Measurements from ENCODE around the gene LPCAT3. TPM values are rescaled to one million over a fixed set of nuclear protein-coding genes. Genes with fewer than 3 reads are reported as not detected.

LPCAT3 gene
- total and polyA plus RNA-seq, 8 donors, result 22.4 to 36.5 (median 32.0) TPM

- H3K9me3 ChIP-seq, result no peaks in the 10 kb centered on the region
- no peaks in the 10 kb centered on the region for H3K27me3 ChIP-seq
- FAIRE-seq (no peak), ATAC-seq (peak; percentile 57 to 77 (median 68)), DNase-seq (peak; percentile 91 to 95 (median 92))
- TF ChIP-seq CTCF (IDR thresholded peaks at IDR 0.05), result peak; percentile 52 to 84 (median 70)
- peaks cover 13 to 23% (median 18%) of the 10 kb centered on the region in 3 donors for H3K4me1 ChIP-seq
- 1 to 2% methylated on average over 48 of the region's 48 CpGs for WGBS, 2 donors
- intact Hi-C loops (cut with DNase I), result loop anchor here in 1 of 3 donors (10.0 kb wide), 1 partner anchor 160 kb away; the partner anchor contains the start of gene C1RL
- H3K36me3 ChIP-seq, result peaks cover 0 to 4% (median 0%) of the 10 kb centered on the region in 3 donors
- H3K27ac ChIP-seq, result peak overlapping the region; percentile 91 to 97 (median 96)
- peak overlapping the region; percentile 54 to 71 (median 66) for H3K4me3 ChIP-seq
Measured at GRCh38 chr12:6944381-6945186, 73.7 kb downstream of the LPCAT3 start.

GRCh38 chr12:6943722-6944380, 74.4 kb downstream of the LPCAT3 start, which contains the start of the genes C12orf57 and RNU7-1:
TSS of gene C12orf57 (plus strand) at chr12:6944022. CDS start at chr12:6944122, 100 bp downstream.
TSS of gene RNU7-1 (plus strand) at chr12:6943816.
- H3K9me3 ChIP-seq, result no peaks in the 10 kb centered on the region
- FAIRE-seq (no peak), DNase-seq (peak; percentile 70 to 87 (median 75)), ATAC-seq (peak; percentile 39 to 62 (median 48))
- intact Hi-C loops (cut with DNase I), result loop anchor here in 1 of 3 donors (10.0 kb wide), 1 partner anchor 161 kb away; the partner anchor contains the start of gene C1RL
- peak within 1 kb of the TSS; percentile 54 to 71 (median 66) for H3K4me3 ChIP-seq
- no peak for TF ChIP-seq CTCF (IDR thresholded peaks at IDR 0.05)
- 0 to 1% methylated on average over 30 to 31 of the region's 31 CpGs for WGBS, 2 donors
- H3K36me3 ChIP-seq, result peaks cover 0 to 4% (median 0%) of the 10 kb centered on the region in 3 donors
- H3K27me3 ChIP-seq, result no peaks in the 10 kb centered on the region
- peaks cover 13 to 21% (median 18%) of the 10 kb centered on the region in 3 donors for H3K4me1 ChIP-seq
- H3K27ac ChIP-seq, result peak within 1 kb of the TSS; percentile 91 to 97 (median 96)

DNA sequence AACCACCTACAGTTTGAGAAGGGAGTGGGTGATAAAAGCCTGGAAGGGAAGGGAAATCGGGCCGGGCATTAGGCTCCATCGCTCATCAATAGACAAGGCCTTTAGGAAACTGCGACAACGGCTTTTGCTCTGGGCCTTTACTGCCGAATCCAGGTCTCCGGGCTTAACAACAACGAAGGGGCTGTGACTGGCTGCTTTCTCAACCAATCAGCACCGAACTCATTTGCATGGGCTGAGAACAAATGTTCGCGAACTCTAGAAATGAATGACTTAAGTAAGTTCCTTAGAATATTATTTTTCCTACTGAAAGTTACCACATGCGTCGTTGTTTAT, 74.9 kb downstream of the LPCAT3 start:
- Histone ChIP-seq H3K9me3 (no peaks in the 10 kb centered on the region), H3K4me1 (peaks cover 15 to 25% (median 22%) of the 10 kb centered on the region in 3 donors), H3K27ac (peak overlapping the region; percentile 91 to 97 (median 96)), H3K36me3 (peaks cover 0 to 4% (median 0%) of the 10 kb centered on the region in 3 donors), H3K4me3 (peak overlapping the region in 2 of 4 donors; percentile 69 to 71), H3K27me3 (no peaks in the 10 kb centered on the region)
- FAIRE-seq (peak; percentile 59), DNase-seq (peak in 5 of 6 donors; percentile 75 to 85 (median 83)), ATAC-seq (peak; percentile 47 to 64 (median 54))
- intact Hi-C loops (cut with DNase I), result loop anchor here in 1 of 3 donors (10.0 kb wide), 1 partner anchor 161 kb away; the partner anchor contains the start of gene C1RL
- TF ChIP-seq CTCF (IDR thresholded peaks at IDR 0.05), result no peak
- 1% methylated on average over 13 of the region's 13 CpGs for WGBS, 2 donors

DNA sequence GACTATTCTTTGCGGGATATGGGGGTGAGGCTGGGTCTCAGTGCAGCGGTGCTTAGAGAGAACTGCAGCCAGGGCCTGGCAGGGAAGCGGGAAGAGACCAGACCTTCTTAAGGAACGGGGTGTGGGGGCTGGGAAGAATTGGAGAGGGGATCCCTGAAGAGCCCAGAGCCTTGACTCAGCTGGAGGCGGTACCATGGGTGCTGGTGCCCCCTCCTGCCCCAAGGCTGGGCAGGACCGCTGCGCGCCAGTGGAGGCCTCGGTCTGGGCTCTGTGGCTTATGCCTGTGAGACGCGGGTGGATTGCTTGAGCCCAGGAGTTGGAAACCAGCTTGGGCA, 76.0 kb downstream of the LPCAT3 start:
- no peak for TF ChIP-seq CTCF (IDR thresholded peaks at IDR 0.05)
- H3K4me1 ChIP-seq, result peaks cover 18 to 28% (median 22%) of the 10 kb centered on the region in 3 donors
- WGBS, 2 donors, result 89 to 91% methylated on average over 11 of the region's 11 CpGs
- peak overlapping the region in 2 of 4 donors; percentile 95 to 97 for H3K27ac ChIP-seq
- intact Hi-C loops (cut with DNase I), result loop anchor here in 1 of 3 donors (10.0 kb wide), 1 partner anchor 163 kb away; the partner anchor contains the start of gene C1RL
- no peak overlapping the region for H3K4me3 ChIP-seq
- no peaks in the 10 kb centered on the region for H3K27me3 ChIP-seq
- DNase-seq (peak in 3 of 6 donors; percentile 34 to 79 (median 55)), FAIRE-seq (no peak), ATAC-seq (no peak)
- H3K9me3 ChIP-seq, result no peaks in the 10 kb centered on the region
- peaks cover 0 to 4% (median 0%) of the 10 kb centered on the region in 3 donors for H3K36me3 ChIP-seq
